HCT116 (cell line): ENCODE measurements around the gene CCDC24. TPM values are rescaled to one million over a fixed set of nuclear protein-coding genes. Genes with fewer than 3 reads are reported as not detected.

Source experiments
- ATAC-seq: fragments of 200-7000 bp; cut with Tn5 transposase; 2 replicates; pipeline ENCODE4 v1.9.1; 2020; ENCODE audit warnings: mild to moderate bottlenecking, moderate library complexity
- BruUV-seq: library from RNA; stranded (reverse); fragments of 400-500 nt; replicated peaks from 2 replicates; lab custom pipeline; 2021; lab: Mats Ljungman, UMichigan
- CTCF ChIA-PET: fragments of 300-600 bp; sonication (Branson Sonifier 250); formaldehyde crosslinking; loops from one replicate; lab custom pipeline; 2021; ENCODE audit warnings: antibody characterized with exemption; lab: Charles Lee
- POLR2A ChIA-PET: fragments of 300-600, 350-600 bp; sonication (Branson Sonifier 250); formaldehyde crosslinking; loops from one replicate; lab custom pipeline; 2021; ENCODE audit warnings: antibody characterized with exemption; lab: Charles Lee
- RAD21 ChIA-PET, 2 experiments: fragments of 300-600 bp; sonication (Branson Sonifier 250); formaldehyde crosslinking; loops; one replicate each; lab custom pipeline; 2023; ENCODE audit warnings: low total read pairs in 2 of 2; ENCODE audit not compliant: uncharacterized antibody in 2 of 2, unreplicated experiment in 2 of 2, low non-redundant PET in 1 of 2; lab: Charles Lee
- DNase-seq: peaks from one replicate; pipeline ENCODE4 v3.0.0-alpha.2; 2010; ENCODE audit warnings: low read depth, low spot score
- H2AFZ ChIP-seq: fragments of 200-600 bp; shearing (Covaris generic), sonication (generic); 2 replicates; pipeline ENCODE4 v1.6.1; 2017; ENCODE audit warnings: low read depth, mixed run types, mixed read lengths, antibody characterized with exemption, low read length; ENCODE audit not compliant: poor library complexity, severe bottlenecking
- H3K27ac ChIP-seq: 2 replicates; pipeline ENCODE4 v1.5.1; 2012; ENCODE audit warnings: low read depth, low read length
- H3K27me3 ChIP-seq: fragments of 200-600 bp; sonication (generic); 2 replicates; pipeline ENCODE4 v1.6.1; 2016; ENCODE audit warnings: mixed run types, low read length, mixed read lengths; ENCODE audit not compliant: insufficient read depth
- H3K36me3 ChIP-seq, 2 experiments: fragments of 200-500 bp in 1 of 2; fragments of 200-600 bp in 1 of 2; sonication (Bioruptor generic) in 1 of 2; sonication (generic) in 1 of 2; 2 replicates each; pipeline versions ENCODE4 v1.5.1 to v1.6.1; 2014 to 2016; ENCODE audit warnings: low read length in 2 of 2, inconsistent platforms in 1 of 2, mixed read lengths in 1 of 2, mixed run types in 1 of 2; ENCODE audit not compliant: insufficient read depth in 2 of 2, control insufficient read depth in 1 of 2
- H3K4me1 ChIP-seq, 2 experiments: fragments of 200-600 bp in 1 of 2; sonication (generic) in 1 of 2; 2 replicates each; pipeline versions ENCODE4 v1.5.1 to v1.6.1; 2012 to 2017; ENCODE audit warnings: low read length in 2 of 2, inconsistent platforms in 1 of 2, mild to moderate bottlenecking in 1 of 2, mixed read lengths in 1 of 2, mixed run types in 1 of 2, moderate library complexity in 1 of 2; ENCODE audit not compliant: insufficient read depth in 2 of 2, control insufficient read depth in 1 of 2
- H3K4me2 ChIP-seq: fragments of 200-600 bp; sonication (generic); 2 replicates; pipeline ENCODE4 v1.6.1; 2017; ENCODE audit warnings: mixed run types, low read length, mixed read lengths
- H3K4me3 ChIP-seq, 2 experiments: fragments of 200-600 bp in 1 of 2; sonication (generic) in 1 of 2; replicated peaks in 1 of 2; 2 replicates each; pipeline ENCODE4 v1.5.1; 2011 to 2016; ENCODE audit warnings: low read length in 2 of 2, control low read depth in 1 of 2, low read depth in 1 of 2, mild to moderate bottlenecking in 1 of 2, mixed read lengths in 1 of 2, mixed run types in 1 of 2
- H3K79me2 ChIP-seq: fragments of 200-600 bp; sonication (generic); 2 replicates; pipeline ENCODE4 v1.6.1; 2017; ENCODE audit warnings: mild to moderate bottlenecking, mixed run types, low read length, moderate library complexity, mixed read lengths; ENCODE audit not compliant: insufficient read depth
- H3K9ac ChIP-seq: fragments of 200-600 bp; sonication (generic); 2 replicates; pipeline ENCODE4 v1.6.1; 2016; ENCODE audit warnings: low read length, mixed read lengths
- H3K9me2 ChIP-seq: fragments of 200-600 bp; sonication (generic), shearing (Covaris generic); 2 replicates; pipeline ENCODE4 v1.6.1; 2017; ENCODE audit warnings: mixed run types, mild to moderate bottlenecking, moderate library complexity; ENCODE audit not compliant: insufficient read depth
- H3K9me3 ChIP-seq, 2 experiments: fragments of 200-500 bp in 1 of 2; fragments of 200-600 bp in 1 of 2; sonication (Bioruptor generic) in 1 of 2; sonication (generic) in 1 of 2; 2 replicates each; pipeline ENCODE4 v1.6.1; 2014 to 2017; ENCODE audit warnings: low read length in 2 of 2, mixed read lengths in 2 of 2, inconsistent platforms in 1 of 2, low read depth in 1 of 2, mild to moderate bottlenecking in 1 of 2, mixed run types in 1 of 2, moderate library complexity in 1 of 2; ENCODE audit not compliant: control insufficient read depth in 1 of 2, insufficient read depth in 1 of 2
- H4K20me1 ChIP-seq: fragments of 200-600 bp; sonication (generic), shearing (Covaris generic); 2 replicates; pipeline ENCODE4 v1.6.1; 2017; ENCODE audit warnings: mixed run types, mild to moderate bottlenecking, moderate library complexity; ENCODE audit not compliant: insufficient read depth
- ATF3 ChIP-seq: IDR thresholded peaks from 2 replicates; pipeline ENCODE4 v1.6.1; 2012
- CEBPB ChIP-seq: IDR thresholded peaks from 2 replicates; pipeline ENCODE4 v1.6.1; 2012; ENCODE audit warnings: low read depth
- CTCF ChIP-seq, 3 experiments: fragments of 200-600 bp in 1 of 3; sonication (generic) in 1 of 3; IDR thresholded peaks in 2 of 3; conservative IDR thresholded peaks in 1 of 3; 2 replicates each; pipeline ENCODE4 v1.5.1; 2012 to 2017; ENCODE audit warnings: low read depth in 2 of 3, low read length in 2 of 3, antibody characterized with exemption in 1 of 3, borderline replicate concordance in 1 of 3, control low read depth in 1 of 3, mild to moderate bottlenecking in 1 of 3, mixed read lengths in 1 of 3, mixed run types in 1 of 3, moderate library complexity in 1 of 3; ENCODE audit not compliant: insufficient read depth in 1 of 3
- EGR1 ChIP-seq: IDR thresholded peaks from 2 replicates; pipeline ENCODE4 v1.6.1; 2012; ENCODE audit warnings: low read depth
- ELF1 ChIP-seq: IDR thresholded peaks from 2 replicates; pipeline ENCODE4 v1.6.1; 2012; ENCODE audit warnings: low read depth, borderline replicate concordance
- JUND ChIP-seq: IDR thresholded peaks from 2 replicates; pipeline ENCODE4 v1.6.1; 2012
- MAX ChIP-seq: IDR thresholded peaks from 2 replicates; pipeline ENCODE4 v1.6.1; 2012
- POLR2A ChIP-seq: IDR thresholded peaks from 2 replicates; pipeline ENCODE4 v1.7.0; 2011; ENCODE audit warnings: borderline replicate concordance; ENCODE audit not compliant: insufficient read depth, insufficient read length; ENCODE audit errors: extremely low read depth
- REST ChIP-seq: IDR thresholded peaks from 2 replicates; pipeline ENCODE4 v1.6.1; 2012; ENCODE audit warnings: low read depth
- SRF ChIP-seq: IDR thresholded peaks from 2 replicates; pipeline ENCODE4 v1.6.1; 2012; ENCODE audit warnings: low read depth
- YY1 ChIP-seq: IDR thresholded peaks from 2 replicates; pipeline ENCODE4 v1.6.1; 2011; ENCODE audit warnings: low read length, low read depth, moderate library complexity, mild to moderate bottlenecking; ENCODE audit not compliant: insufficient replicate concordance; ENCODE audit errors: extremely low read depth
- ZBTB33 ChIP-seq: IDR thresholded peaks from 2 replicates; pipeline ENCODE4 v1.6.1; 2011; ENCODE audit warnings: mild to moderate bottlenecking, low read length, moderate library complexity; ENCODE audit not compliant: insufficient replicate concordance; ENCODE audit errors: extremely low read depth
- ZFX ChIP-seq: fragments of 450-650 bp; IDR thresholded peaks from 2 replicates; pipeline ENCODE4 v1.6.1; 2017
- ZNF274 ChIP-seq: fragments of 200-500 bp; sonication (Bioruptor generic); IDR thresholded peaks from 2 replicates; pipeline ENCODE4 v1.6.1; 2014; ENCODE audit warnings: mild to moderate bottlenecking, low read depth, low read length, inconsistent platforms
- intact Hi-C: fragments of 100-400 bp; cut with micrococcal nuclease; formaldehyde crosslinking; loops from 2 replicates; pipeline ENCODE4 v1.10.0; 2022
- total RNA-seq: library from RNA; stranded (reverse); gene quantifications from one replicate; pipeline ENCODE4 v1.2.1, GENCODE V29; 2021; ENCODE audit not compliant: unreplicated experiment

Gene CCDC24
- total RNA-seq, 1 experiment from 2014 or later = 23.3 TPM

- TF ChIP-seq REST = no peak
Measured at GRCh38 chr1:43991476-43992231, at the start of gene CCDC24 (continued).

- ChIA-PET CTCF (interaction anchor here (1.9 to 9.8 kb wide), 2 partner anchors 9 to 179 kb away, joined by 9 to 130 read pairs; partner anchors contain the start of gene ARTN), RAD21 (no interaction called here), POLR2A (no interaction called here)
- no peak for TF ChIP-seq SRF
- no peak for TF ChIP-seq ZNF274
- no peak for TF ChIP-seq CTCF (IDR thresholded peaks at IDR 0.05 in 2 of 3, conservative IDR thresholded peaks at IDR 0.05 in 1 of 3; ENCODE audit: borderline replicate concordance in 1 of 3, insufficient read depth in 1 of 3, low read depth in 2 of 3, low read length in 2 of 3)
- no peak for TF ChIP-seq MAX
- TF ChIP-seq ZFX = no peak
- no peak for TF ChIP-seq YY1
- TF ChIP-seq ELF1 = no peak
- no peak for TF ChIP-seq ATF3
- TF ChIP-seq POLR2A = no peak
- no peak for TF ChIP-seq ZBTB33
- no peak for TF ChIP-seq EGR1
- TF ChIP-seq JUND = no peak
- no peak for TF ChIP-seq CEBPB
- no peak overlapping the region for H3K9ac ChIP-seq
- H3K79me2 ChIP-seq = peaks cover 4% of the 10 kb centered on the region
- H2AFZ ChIP-seq = no peak overlapping the region
- H3K4me1 ChIP-seq = peaks cover 4 to 18% of the 10 kb centered on the region in 2 experiments; a peak in 3 of 4 replicates
- no peaks in the 10 kb centered on the region for H3K9me3 ChIP-seq
- no peak overlapping the region for H3K4me2 ChIP-seq
- BruUV-seq = no TSS peak
- DNase-seq (no peak), ATAC-seq (no peak)
- 0 out of 4 replicates have a peak, but pooled peaks cover 0 to 3% of the 10 kb centered on the region in 2 experiments for H3K36me3 ChIP-seq
- intact Hi-C loops = no loop called here
- H3K27ac ChIP-seq = no peak overlapping the region
- no peak overlapping the region for H3K4me3 ChIP-seq
- no peaks in the 10 kb centered on the region for H4K20me1 ChIP-seq
- no peaks in the 10 kb centered on the region for H3K9me2 ChIP-seq
- no peaks in the 10 kb centered on the region for H3K27me3 ChIP-seq
Measured at GRCh38 chr1:43942411-43942810, 49.0 kb upstream of the CCDC24 start.
